Heart left ventricle (tissue), 13 donors: ENCODE data around the gene FBXO36.

ENCODE experiments used
- POLR2A ChIP-seq, 2 donors: fragments of 450-650 bp; IDR thresholded peaks; one replicate each; pipeline ENCODE4 v1.6.1; 2017; ENCODE audit warnings: antibody characterized with exemption in 2 of 2, mild to moderate bottlenecking in 2 of 2, moderate library complexity in 2 of 2
- TF ChIP-seq, protein P1 (sequence below), 12 donors: fragments of 200-600 bp; sonication (generic) in 4 of 12; IDR thresholded peaks; one replicate each; pipeline versions ENCODE4 v1.5.0 to v1.8.0; 2018 to 2022; ENCODE audit warnings: antibody characterized with exemption in 12 of 12, mild to moderate bottlenecking in 5 of 12
- donor health status: ischemic (EF 13 %, LVEDD 7.1; RV severe dilation, severe dysfunction).
- donor health status: DM: no; HTN: yes; CAD: no.
- donor health status: DM: no; HTN: no; CAD: no.
- donor health status: ischemic (EF 25% LVEDD 6.9; RV normal size, moderate dysfunction).
- donor health status: ischemic (EF 25% LVEDD 5.7; RV mildly dilated, moderate dysfunction).
- donor health status: ischemic (EF 35%, LVEDD 5.7; RV mildly dilated, moderate dysfunction).
- donor health status: nonischemic (EF 11% LVEDD 7.7; RV severe dilation, severe dysfunction).
- donor health status: DM: yes; HTN: yes; CAD: no.
- donor health status: PGD.
- donor health status: ischemic (EF 29% LVEDD 5.4; RV normal size, mild dysfunction).
- donor health status: nonischemic (EF 23%, LVEDD 6.1; RV moderate dilation, normal function).

- TF ChIP-seq POLR2A (IDR thresholded peaks at IDR 0.05), result no peak
- TF ChIP-seq, protein P1, sequence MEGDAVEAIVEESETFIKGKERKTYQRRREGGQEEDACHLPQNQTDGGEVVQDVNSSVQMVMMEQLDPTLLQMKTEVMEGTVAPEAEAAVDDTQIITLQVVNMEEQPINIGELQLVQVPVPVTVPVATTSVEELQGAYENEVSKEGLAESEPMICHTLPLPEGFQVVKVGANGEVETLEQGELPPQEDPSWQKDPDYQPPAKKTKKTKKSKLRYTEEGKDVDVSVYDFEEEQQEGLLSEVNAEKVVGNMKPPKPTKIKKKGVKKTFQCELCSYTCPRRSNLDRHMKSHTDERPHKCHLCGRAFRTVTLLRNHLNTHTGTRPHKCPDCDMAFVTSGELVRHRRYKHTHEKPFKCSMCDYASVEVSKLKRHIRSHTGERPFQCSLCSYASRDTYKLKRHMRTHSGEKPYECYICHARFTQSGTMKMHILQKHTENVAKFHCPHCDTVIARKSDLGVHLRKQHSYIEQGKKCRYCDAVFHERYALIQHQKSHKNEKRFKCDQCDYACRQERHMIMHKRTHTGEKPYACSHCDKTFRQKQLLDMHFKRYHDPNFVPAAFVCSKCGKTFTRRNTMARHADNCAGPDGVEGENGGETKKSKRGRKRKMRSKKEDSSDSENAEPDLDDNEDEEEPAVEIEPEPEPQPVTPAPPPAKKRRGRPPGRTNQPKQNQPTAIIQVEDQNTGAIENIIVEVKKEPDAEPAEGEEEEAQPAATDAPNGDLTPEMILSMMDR (IDR thresholded peaks at IDR 0.05), result no peak
Observed at GRCh38 chr2:230012267-230012884, 90.1 kb downstream of the FBXO36 start.
